ENCODE results near the gene SMIM32. TPM values are rescaled to one million over a fixed set of nuclear protein-coding genes. Genes with fewer than 3 reads are reported as not detected.

The SMIM32 gene
- total RNA-seq, 4 donors from 2014 or later: 6.4 to 21.6 (median 13.5) TPM

DNA sequence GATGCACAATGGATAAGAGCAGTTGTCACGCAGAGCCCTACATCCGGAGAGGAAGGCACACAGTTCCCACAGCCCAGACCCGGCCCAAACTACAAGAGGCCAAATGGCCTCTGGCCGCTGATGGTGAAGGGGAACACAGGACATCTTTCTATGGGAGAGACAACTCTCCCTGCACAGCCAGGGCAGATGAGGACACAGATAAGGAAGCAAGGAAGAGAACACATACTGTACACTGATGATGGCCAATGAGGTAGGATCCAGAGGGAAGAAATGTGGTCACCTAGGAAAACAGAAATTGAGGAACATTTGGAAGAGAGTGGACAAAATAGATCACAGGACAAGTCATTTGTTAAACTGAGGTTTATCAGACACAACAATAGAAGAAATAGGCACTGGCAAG, 28.4 kb upstream of the SMIM32 start:
- no peak overlapping the region for H3K4me3 ChIP-seq
- no peaks in the 10 kb centered on the region for H3K36me3 ChIP-seq
- TF ChIP-seq, protein P1, sequence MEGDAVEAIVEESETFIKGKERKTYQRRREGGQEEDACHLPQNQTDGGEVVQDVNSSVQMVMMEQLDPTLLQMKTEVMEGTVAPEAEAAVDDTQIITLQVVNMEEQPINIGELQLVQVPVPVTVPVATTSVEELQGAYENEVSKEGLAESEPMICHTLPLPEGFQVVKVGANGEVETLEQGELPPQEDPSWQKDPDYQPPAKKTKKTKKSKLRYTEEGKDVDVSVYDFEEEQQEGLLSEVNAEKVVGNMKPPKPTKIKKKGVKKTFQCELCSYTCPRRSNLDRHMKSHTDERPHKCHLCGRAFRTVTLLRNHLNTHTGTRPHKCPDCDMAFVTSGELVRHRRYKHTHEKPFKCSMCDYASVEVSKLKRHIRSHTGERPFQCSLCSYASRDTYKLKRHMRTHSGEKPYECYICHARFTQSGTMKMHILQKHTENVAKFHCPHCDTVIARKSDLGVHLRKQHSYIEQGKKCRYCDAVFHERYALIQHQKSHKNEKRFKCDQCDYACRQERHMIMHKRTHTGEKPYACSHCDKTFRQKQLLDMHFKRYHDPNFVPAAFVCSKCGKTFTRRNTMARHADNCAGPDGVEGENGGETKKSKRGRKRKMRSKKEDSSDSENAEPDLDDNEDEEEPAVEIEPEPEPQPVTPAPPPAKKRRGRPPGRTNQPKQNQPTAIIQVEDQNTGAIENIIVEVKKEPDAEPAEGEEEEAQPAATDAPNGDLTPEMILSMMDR (IDR thresholded peaks at IDR 0.05): no peak
- no peak for TF ChIP-seq POLR2A (IDR thresholded peaks at IDR 0.05)
- TF ChIP-seq POLR2AphosphoS5 (IDR thresholded peaks at IDR 0.05): no peak
- TF ChIP-seq EP300 (IDR thresholded peaks at IDR 0.05; ENCODE audit: low read depth): no peak
- no peak overlapping the region for H3K27ac ChIP-seq
- peaks cover 6 to 7% of the 10 kb centered on the region in 2 donors for H3K9me3 ChIP-seq
- intact Hi-C loops (cut with DNase I; ENCODE audit: low total_unique reads) (no loop called here), in situ Hi-C loops (cut with MboI; ENCODE audit: low pct_ligation_motif_present in 1 of 4, low pct_unique_long_range_greater_than_20kb in 1 of 4, low sequenced_read_pairs in 3 of 4) (loop anchor here in 1 of 4 donors (25.0 kb wide), 1 partner anchor 659 kb away; no protein-coding TSS in a partner anchor)
- DNase-seq: no peak
- H3K27me3 ChIP-seq: no peaks in the 10 kb centered on the region
- H3K4me1 ChIP-seq: no peaks in the 10 kb centered on the region
- WGBS, 2 donors (ENCODE audit: low coverage in 1 of 2): 96% methylated on average over 4 of the region's 4 CpGs; no CpG with 5 or more reads in 1 of the 2 donors

DNA sequence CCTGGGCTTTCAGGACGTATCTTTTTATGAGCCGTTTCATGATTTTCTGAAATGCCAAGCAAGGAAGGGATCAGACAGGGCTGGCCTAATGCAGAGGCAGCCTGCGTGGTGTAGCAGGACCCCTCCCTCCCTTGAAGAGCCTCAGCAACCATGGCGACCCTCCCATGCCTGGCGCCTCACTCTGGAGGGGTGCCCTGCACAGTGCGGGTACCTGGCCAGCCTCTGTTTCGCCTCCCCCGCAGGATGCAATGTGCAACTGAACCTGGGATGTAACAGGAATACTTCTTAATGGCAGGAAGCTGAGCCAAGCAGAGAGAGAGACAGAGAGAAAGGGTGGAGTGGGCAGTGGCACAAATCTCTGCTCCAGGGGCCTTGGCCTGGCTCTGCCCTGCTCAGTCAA, 23.3 kb upstream of the SMIM32 start:
- TF ChIP-seq EP300 (IDR thresholded peaks at IDR 0.05; ENCODE audit: low read depth) (no peak), POLR2AphosphoS5 (IDR thresholded peaks at IDR 0.05) (no peak), POLR2A (IDR thresholded peaks at IDR 0.05) (no peak)
- TF ChIP-seq, protein P1 (IDR thresholded peaks at IDR 0.05): no peak
- no peaks in the 10 kb centered on the region for H3K27me3 ChIP-seq
- intact Hi-C loops (cut with DNase I; ENCODE audit: low total_unique reads): no loop called here
- H3K4me1 ChIP-seq: no peaks in the 10 kb centered on the region
- in situ Hi-C loops (cut with MboI; ENCODE audit: low pct_ligation_motif_present in 1 of 4, low pct_unique_long_range_greater_than_20kb in 1 of 4, low sequenced_read_pairs in 3 of 4): loop anchor here in 3 of 4 donors (10.0 to 25.0 kb wide), 3 partner anchors 271 to 654 kb away; no protein-coding TSS in a partner anchor
- no peak overlapping the region for H3K4me3 ChIP-seq
- 94% methylated on average over 8 of the region's 8 CpGs; no CpG with 5 or more reads in 1 of the 2 donors for WGBS, 2 donors (ENCODE audit: low coverage in 1 of 2)
- H3K9me3 ChIP-seq: peaks cover 6 to 7% of the 10 kb centered on the region in 2 donors
- H3K27ac ChIP-seq: no peak overlapping the region
- DNase-seq: no peak
- no peaks in the 10 kb centered on the region for H3K36me3 ChIP-seq

DNA sequence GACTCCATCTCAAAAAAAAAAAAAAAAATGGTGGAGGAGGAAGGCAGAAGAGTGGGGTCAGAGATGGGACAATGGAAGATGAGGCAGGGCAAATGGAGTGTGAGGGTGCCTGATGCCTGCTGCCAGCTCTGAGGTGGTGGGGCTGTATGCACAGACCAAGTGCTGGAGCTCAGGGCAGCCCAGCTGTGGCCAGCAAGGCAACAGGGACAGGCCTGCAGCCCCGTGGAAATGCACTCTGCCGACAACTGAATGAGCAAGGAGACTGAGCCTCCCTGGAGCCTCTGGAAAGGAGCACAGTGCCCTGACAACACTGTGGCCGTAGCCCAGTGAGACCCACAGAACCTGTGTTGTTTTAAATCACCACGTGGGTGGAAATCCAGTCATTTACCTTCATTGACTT, 22.9 kb upstream of the SMIM32 start:
- no peak for DNase-seq
- in situ Hi-C loops (cut with MboI; ENCODE audit: low pct_ligation_motif_present in 1 of 4, low pct_unique_long_range_greater_than_20kb in 1 of 4, low sequenced_read_pairs in 3 of 4): loop anchor here in 3 of 4 donors (10.0 to 25.0 kb wide), 3 partner anchors 271 to 654 kb away; no protein-coding TSS in a partner anchor
- Histone ChIP-seq H3K27ac (no peak overlapping the region), H3K4me1 (no peaks in the 10 kb centered on the region), H3K4me3 (no peak overlapping the region), H3K27me3 (no peaks in the 10 kb centered on the region), H3K9me3 (peaks cover 6 to 7% of the 10 kb centered on the region in 2 donors), H3K36me3 (no peaks in the 10 kb centered on the region)
- WGBS, 2 donors (ENCODE audit: low coverage in 1 of 2): 82 to 92% methylated on average over 2 to 4 of the region's 4 CpGs
- no peak for TF ChIP-seq POLR2AphosphoS5 (IDR thresholded peaks at IDR 0.05)
- no peak for TF ChIP-seq POLR2A (IDR thresholded peaks at IDR 0.05)
- TF ChIP-seq, protein P1 (IDR thresholded peaks at IDR 0.05): no peak
- no peak for TF ChIP-seq EP300 (IDR thresholded peaks at IDR 0.05; ENCODE audit: low read depth)
- intact Hi-C loops (cut with DNase I; ENCODE audit: low total_unique reads): loop anchor here (2.0 kb wide), 1 partner anchor 327 kb away; no protein-coding TSS in a partner anchor

DNA sequence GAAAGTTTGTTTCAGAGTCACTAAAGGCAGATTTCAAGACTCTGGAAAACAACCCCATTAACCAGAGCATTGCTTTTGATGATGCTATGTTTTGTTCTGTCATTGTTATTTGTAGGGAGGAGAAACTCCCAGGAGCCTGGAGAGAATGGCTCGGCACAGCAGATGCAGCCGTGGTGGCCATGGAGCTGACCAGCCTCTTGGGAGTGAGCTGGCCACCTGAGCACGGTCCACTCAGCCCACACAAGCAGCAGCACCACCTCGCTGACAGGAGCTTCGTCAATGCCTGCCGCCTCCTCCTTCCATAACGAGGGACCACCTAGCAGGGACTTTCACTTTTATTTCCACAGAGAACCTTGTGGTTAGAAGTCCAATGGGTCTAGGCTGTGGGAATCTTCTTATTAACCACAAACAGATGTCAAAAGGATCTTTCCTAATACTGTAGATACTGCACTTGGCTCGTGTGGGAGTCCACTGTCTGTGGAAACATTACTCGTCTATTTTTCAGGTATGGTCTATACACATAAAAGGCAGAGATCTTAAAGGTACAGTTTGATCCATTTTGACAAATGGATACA, 21.0 kb upstream of the SMIM32 start:
- Histone ChIP-seq H3K27me3 (no peaks in the 10 kb centered on the region), H3K36me3 (no peaks in the 10 kb centered on the region), H3K9me3 (no peaks in the 10 kb centered on the region), H3K27ac (no peak overlapping the region), H3K4me1 (no peaks in the 10 kb centered on the region), H3K4me3 (no peak overlapping the region)
- DNase-seq: no peak
- in situ Hi-C loops (cut with MboI; ENCODE audit: low pct_ligation_motif_present in 1 of 4, low pct_unique_long_range_greater_than_20kb in 1 of 4, low sequenced_read_pairs in 3 of 4): loop anchor here (5.0 to 25.0 kb wide), 5 partner anchors 269 to 652 kb away; no protein-coding TSS in a partner anchor
- 67% methylated on average over 9 of the region's 9 CpGs; no CpG with 5 or more reads in 1 of the 2 donors for WGBS, 2 donors (ENCODE audit: low coverage in 1 of 2)
- TF ChIP-seq POLR2A (IDR thresholded peaks at IDR 0.05): no peak
- TF ChIP-seq, protein P1 (IDR thresholded peaks at IDR 0.05): no peak
- no peak for TF ChIP-seq POLR2AphosphoS5 (IDR thresholded peaks at IDR 0.05)
- no peak for TF ChIP-seq EP300 (IDR thresholded peaks at IDR 0.05; ENCODE audit: low read depth)
- intact Hi-C loops (cut with DNase I; ENCODE audit: low total_unique reads): loop anchor here (2.0 to 5.0 kb wide), 2 partner anchors 272 to 325 kb away; no protein-coding TSS in a partner anchor
